ENCODE measurements around the gene STIM1. TPM values are rescaled to one million over a fixed set of nuclear protein-coding genes. Genes with fewer than 3 reads are reported as not detected.

STIM1 gene
- total and polyA plus RNA-seq, 4 donors = 12.1 to 56.4 (median 41.2) TPM

- 96 to 97% methylated on average over 3 of the region's 3 CpGs for WGBS, 2 donors
- H3K27me3 ChIP-seq (ENCODE audit: control insufficient read depth in 3 of 3, insufficient read depth in 3 of 3, low read length in 2 of 3) = no peaks in the 10 kb centered on the region
- ATAC-seq (ENCODE audit: insufficient read depth, low FRiP score) (no peak), DNase-seq (no peak)
- no peak for TF ChIP-seq CTCF (IDR thresholded peaks at IDR 0.05; ENCODE audit: control extremely low read depth, extremely low read depth)
- H3K27ac ChIP-seq (ENCODE audit: low read depth in 1 of 2, low read length in 1 of 2) = no peak overlapping the region
- peaks cover 1 to 34% (median 4%) of the 10 kb centered on the region in 4 donors for H3K36me3 ChIP-seq (ENCODE audit: control insufficient read depth in 4 of 4, insufficient read depth in 4 of 4, low read length in 4 of 4)
- peaks cover 0 to 25% (median 4%) of the 10 kb centered on the region in 5 donors for H3K4me1 ChIP-seq (ENCODE audit: control insufficient read depth in 5 of 5, insufficient read depth in 5 of 5, low read length in 5 of 5)
- H3K9me3 ChIP-seq (ENCODE audit: control insufficient read depth in 4 of 4, insufficient read depth in 3 of 4, low read length in 3 of 4) = no peaks in the 10 kb centered on the region
- H3K9ac ChIP-seq (ENCODE audit: insufficient read depth in 1 of 2, low read length in 2 of 2) = no peak overlapping the region
- H3K4me3 ChIP-seq = no peak overlapping the region
These were observed 25.4 kb upstream of the STIM1 start for GRCh38 chr11:3830088-3830487.

- no peak for ATAC-seq (ENCODE audit: insufficient read depth, low FRiP score)
- TF ChIP-seq CTCF (IDR thresholded peaks at IDR 0.05; ENCODE audit: control extremely low read depth, extremely low read depth) = no peak
- Histone ChIP-seq H3K27ac (ENCODE audit: low read depth in 1 of 2, low read length in 1 of 2) (peak overlapping the region in 1 of 2 donors; percentile 62), H3K36me3 (ENCODE audit: control insufficient read depth in 4 of 4, insufficient read depth in 4 of 4, low read length in 4 of 4) (peaks cover 0 to 32% (median 4%) of the 10 kb centered on the region in 4 donors), H3K27me3 (ENCODE audit: control insufficient read depth in 3 of 3, insufficient read depth in 3 of 3, low read length in 2 of 3) (no peaks in the 10 kb centered on the region), H3K4me3 (no peak overlapping the region), H3K9ac (ENCODE audit: insufficient read depth in 1 of 2, low read length in 2 of 2) (no peak overlapping the region), H3K9me3 (ENCODE audit: control insufficient read depth in 4 of 4, insufficient read depth in 3 of 4, low read length in 3 of 4) (no peaks in the 10 kb centered on the region), H3K4me1 (ENCODE audit: control insufficient read depth in 5 of 5, insufficient read depth in 5 of 5, low read length in 5 of 5) (peaks cover 6 to 31% (median 11%) of the 10 kb centered on the region in 5 donors)
- no peak for DNase-seq
- WGBS, 2 donors = 35 to 53% methylated on average over 1 of the region's 1 CpG
These were observed 24.7 kb upstream of the STIM1 start for GRCh38 chr11:3830730-3831129.

- H3K9ac ChIP-seq (ENCODE audit: insufficient read depth in 1 of 2, low read length in 2 of 2) = no peak overlapping the region
- H3K4me1 ChIP-seq (ENCODE audit: control insufficient read depth in 5 of 5, insufficient read depth in 5 of 5, low read length in 5 of 5) = peaks cover 10 to 33% (median 14%) of the 10 kb centered on the region in 5 donors
- H3K4me3 ChIP-seq = no peak overlapping the region
- H3K9me3 ChIP-seq (ENCODE audit: control insufficient read depth in 4 of 4, insufficient read depth in 3 of 4, low read length in 3 of 4) = no peaks in the 10 kb centered on the region
- WGBS, 2 donors = 51 to 55% methylated on average over 12 to 13 of the region's 13 CpGs
- peak overlapping the region in 1 of 2 donors; percentile 62 for H3K27ac ChIP-seq (ENCODE audit: low read depth in 1 of 2, low read length in 1 of 2)
- no peaks in the 10 kb centered on the region for H3K27me3 ChIP-seq (ENCODE audit: control insufficient read depth in 3 of 3, insufficient read depth in 3 of 3, low read length in 2 of 3)
- no peak for TF ChIP-seq CTCF (IDR thresholded peaks at IDR 0.05; ENCODE audit: control extremely low read depth, extremely low read depth)
- ATAC-seq (ENCODE audit: insufficient read depth, low FRiP score) (no peak), DNase-seq (no peak)
- peaks cover 0 to 24% (median 3%) of the 10 kb centered on the region in 4 donors for H3K36me3 ChIP-seq (ENCODE audit: control insufficient read depth in 4 of 4, insufficient read depth in 4 of 4, low read length in 4 of 4)
These were observed 23.9 kb upstream of the STIM1 start for GRCh38 chr11:3831378-3832239.
